GM23338 (cell line): Measurements from ENCODE around the gene SRRM2. TPM values are rescaled to one million over a fixed set of nuclear protein-coding genes. Genes with fewer than 3 reads are reported as not detected.

Source experiments
- ATAC-seq: fragments of 200-7000 bp; cut with Tn5 transposase; 3 replicates; pipeline ENCODE4 v1.9.1; 2020
- DNase-seq: peaks from one replicate; pipeline ENCODE4 v3.0.0-alpha.2; 2015; ENCODE audit warnings: low spot score
- H2AFZ ChIP-seq: fragments of 200-600 bp; sonication (generic); 2 replicates; pipeline ENCODE4 v1.8.0; 2016; ENCODE audit warnings: antibody characterized with exemption, mild to moderate bottlenecking, moderate library complexity
- H3F3A ChIP-seq: fragments of 200-600 bp; sonication (generic); replicated peaks from 2 replicates; pipeline ENCODE4 v1.8.0; 2017; ENCODE audit warnings: antibody characterized with exemption, mixed run types, low read depth
- H3K27ac ChIP-seq: fragments of 200-600 bp; sonication (generic); 2 replicates; pipeline ENCODE4 v1.6.1; 2016; ENCODE audit warnings: low read depth
- H3K27me3 ChIP-seq: fragments of 200-600 bp; sonication (generic); 2 replicates; pipeline ENCODE4 v1.8.0; 2016; ENCODE audit warnings: mild to moderate bottlenecking, mixed run types, moderate library complexity; ENCODE audit not compliant: insufficient read depth
- H3K36me3 ChIP-seq: fragments of 200-600 bp; sonication (generic); 2 replicates; pipeline ENCODE4 v1.8.0; 2016; ENCODE audit warnings: mild to moderate bottlenecking; ENCODE audit not compliant: insufficient read depth
- H3K4me1 ChIP-seq: fragments of 200-600 bp; sonication (generic); 2 replicates; pipeline ENCODE4 v1.8.0; 2016; ENCODE audit warnings: mild to moderate bottlenecking, moderate library complexity; ENCODE audit not compliant: insufficient read depth
- H3K4me2 ChIP-seq: fragments of 200-600 bp; sonication (generic); 2 replicates; pipeline ENCODE4 v1.7.1; 2017; ENCODE audit warnings: mixed run types
- H3K4me3 ChIP-seq: fragments of 200-600 bp; sonication (generic); 2 replicates; pipeline ENCODE4 v1.6.1; 2016; ENCODE audit warnings: mixed run types
- H3K79me2 ChIP-seq: fragments of 200-600 bp; sonication (generic); replicated peaks from 2 replicates; pipeline ENCODE4 v1.8.0; 2017; ENCODE audit warnings: mild to moderate bottlenecking; ENCODE audit not compliant: insufficient read depth
- H3K9me2 ChIP-seq: fragments of 200-600 bp; sonication (generic); 2 replicates; pipeline ENCODE4 v1.8.0; 2017; ENCODE audit not compliant: insufficient read depth
- H4K20me1 ChIP-seq: fragments of 200-600 bp; sonication (generic); replicated peaks from 2 replicates; pipeline ENCODE4 v1.8.0; 2017; ENCODE audit warnings: mild to moderate bottlenecking; ENCODE audit not compliant: insufficient read depth
- H3K27ac Mint-ChIP-seq: 2 replicates; pipeline ENCODE4 v1.8.0; 2020; ENCODE audit warnings: inconsistent platforms, mild to moderate bottlenecking, moderate library complexity, mixed read lengths
- H3K27me3 Mint-ChIP-seq: 3 replicates; pipeline ENCODE4 v1.8.0; 2022; ENCODE audit warnings: low read depth, mild to moderate bottlenecking, moderate library complexity, mixed read lengths, inconsistent platforms; ENCODE audit not compliant: insufficient read depth, poor library complexity
- H3K36me3 Mint-ChIP-seq: 3 replicates; pipeline ENCODE4 v1.8.0; 2021; ENCODE audit warnings: low read depth, mild to moderate bottlenecking, inconsistent platforms, moderate library complexity, mixed read lengths
- H3K4me1 Mint-ChIP-seq: 3 replicates; pipeline ENCODE4 v1.8.0; 2020; ENCODE audit warnings: mild to moderate bottlenecking, inconsistent platforms, mixed read lengths
- H3K4me3 Mint-ChIP-seq: 3 replicates; pipeline ENCODE4 v1.8.0; 2021; ENCODE audit warnings: moderate library complexity, mild to moderate bottlenecking, inconsistent platforms, mixed read lengths
- H3K9me3 Mint-ChIP-seq: 3 replicates; pipeline ENCODE4 v1.8.0; 2020; ENCODE audit warnings: moderate library complexity, mild to moderate bottlenecking, inconsistent platforms, mixed read lengths
- CREB1 ChIP-seq: fragments of 250-450 bp; sonication (Bioruptor Pico); IDR thresholded peaks from 2 replicates; pipeline ENCODE4 v1.5.0; 2020; ENCODE audit warnings: low read depth, mild to moderate bottlenecking, moderate library complexity
- EZH2 ChIP-seq: fragments of 200-600 bp; sonication (generic); IDR thresholded peaks from one replicate; pipeline ENCODE4 v1.8.0; 2017; ENCODE audit warnings: antibody characterized with exemption, mild to moderate bottlenecking, low read depth; ENCODE audit not compliant: unreplicated experiment
- EZH2phosphoT487 ChIP-seq: fragments of 200-600 bp; sonication (generic); IDR thresholded peaks from one replicate; pipeline ENCODE4 v1.8.1; 2018; ENCODE audit warnings: antibody characterized with exemption; ENCODE audit not compliant: unreplicated experiment
- JUNB ChIP-seq: IDR thresholded peaks from one replicate; pipeline ENCODE4 v1.6.1; 2016; ENCODE audit warnings: antibody characterized with exemption; ENCODE audit not compliant: unreplicated experiment
- NANOG ChIP-seq: IDR thresholded peaks from 2 replicates; pipeline ENCODE4 v1.6.1; 2016; ENCODE audit warnings: antibody characterized with exemption, borderline replicate concordance
- STAT1 ChIP-seq: IDR thresholded peaks from one replicate; pipeline ENCODE4 v1.6.1; 2016; ENCODE audit warnings: antibody characterized with exemption; ENCODE audit not compliant: unreplicated experiment
- ZNF114 ChIP-seq: fragments of 250-450 bp; sonication (Bioruptor Pico); IDR thresholded peaks from 2 replicates; pipeline ENCODE4 v1.5.0; 2020; ENCODE audit warnings: mild to moderate bottlenecking, moderate library complexity
- polyA plus RNA-seq: library from polyadenylated mRNA; unstranded; fragments of >200 nt; fragmentation: Nextera tagmentation; extraction: Ambion mirVana; gene quantifications from 2 replicates; pipeline ENCODE4 v1.2.1, GENCODE V29; 2016
- total RNA-seq: library from RNA; depleted of rRNA; stranded (reverse); fragments of >200 nt; shearing (Covaris generic); gene quantifications from 2 replicates; pipeline ENCODE4 v1.2.3, GENCODE V29; 2014
- TF ChIP-seq, protein P1 (sequence below): IDR thresholded peaks from one replicate; pipeline ENCODE4 v1.6.1; 2018; ENCODE audit warnings: antibody characterized with exemption; ENCODE audit not compliant: unreplicated experiment
- TF ChIP-seq, protein P2 (sequence below), 2 experiments: fragments of 200-600 bp in 1 of 2; sonication (generic) in 1 of 2; conservative IDR thresholded peaks; 2 replicates each; pipeline versions ENCODE4 v1.5.1 to v1.6.1; 2016 to 2017; ENCODE audit warnings: antibody characterized with exemption in 2 of 2, low read depth in 2 of 2, mild to moderate bottlenecking in 2 of 2, moderate library complexity in 1 of 2
- TF ChIP-seq, protein P3 (sequence below): IDR thresholded peaks from 2 replicates; pipeline ENCODE4 v1.6.1; 2016; ENCODE audit warnings: antibody characterized with exemption
- TF ChIP-seq, protein P4 (sequence below): fragments of 250-450 bp; sonication (Bioruptor Pico); IDR thresholded peaks from 2 replicates; pipeline ENCODE4 v1.5.0; 2020; ENCODE audit warnings: mild to moderate bottlenecking, moderate library complexity

SRRM2 gene
- total and polyA plus RNA-seq, 2 experiments from 2014 or later: 308 to 893 TPM

DNA sequence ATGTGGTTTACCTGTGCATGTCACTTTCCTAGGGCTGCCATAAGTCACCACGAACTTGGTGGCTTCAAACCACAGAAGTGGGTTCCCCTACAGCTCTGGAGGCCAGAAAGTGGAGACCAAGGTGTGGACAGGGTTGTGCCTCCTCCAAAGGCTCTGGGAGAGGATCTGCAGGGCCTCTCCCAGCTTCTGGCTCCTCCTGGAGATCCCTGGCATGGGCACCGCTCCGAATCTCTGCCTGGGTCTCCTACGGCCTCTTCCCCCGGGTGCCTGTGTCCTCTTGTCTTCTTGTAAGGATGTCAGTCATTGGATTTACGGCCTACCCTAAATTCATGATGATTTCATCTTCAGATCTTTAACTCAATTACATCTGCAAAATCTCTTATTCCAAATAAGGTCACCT is 2.5 kb upstream of the SRRM2 start:
- H3K4me3 Mint-ChIP-seq: peak overlapping the region; percentile 93
- H3K27ac Mint-ChIP-seq: no peak overlapping the region
- peaks cover 13% of the 10 kb centered on the region for H3K27me3 Mint-ChIP-seq
- Histone ChIP-seq H2AFZ (no peak overlapping the region), H3K27ac (peak overlapping the region; percentile 100; the same call in 1 of the 2 replicates), H3K4me3 (no peak overlapping the region), H3K4me1 (peaks cover 23% of the 10 kb centered on the region), H3F3A (peaks cover 33% of the 10 kb centered on the region), H3K4me2 (no peak overlapping the region), H4K20me1 (peaks cover 12% of the 10 kb centered on the region), H3K27me3 (no peaks in the 10 kb centered on the region), H3K9me2 (no peaks in the 10 kb centered on the region), H3K79me2 (peaks cover 36% of the 10 kb centered on the region), H3K36me3 (no peaks in the 10 kb centered on the region)
- H3K9me3 Mint-ChIP-seq: no peaks in the 10 kb centered on the region; the same call in 2 of the 3 replicates
- H3K36me3 Mint-ChIP-seq: peaks cover 29% of the 10 kb centered on the region
- DNase-seq (no peak), ATAC-seq (no peak)
- TF ChIP-seq, protein P1, sequence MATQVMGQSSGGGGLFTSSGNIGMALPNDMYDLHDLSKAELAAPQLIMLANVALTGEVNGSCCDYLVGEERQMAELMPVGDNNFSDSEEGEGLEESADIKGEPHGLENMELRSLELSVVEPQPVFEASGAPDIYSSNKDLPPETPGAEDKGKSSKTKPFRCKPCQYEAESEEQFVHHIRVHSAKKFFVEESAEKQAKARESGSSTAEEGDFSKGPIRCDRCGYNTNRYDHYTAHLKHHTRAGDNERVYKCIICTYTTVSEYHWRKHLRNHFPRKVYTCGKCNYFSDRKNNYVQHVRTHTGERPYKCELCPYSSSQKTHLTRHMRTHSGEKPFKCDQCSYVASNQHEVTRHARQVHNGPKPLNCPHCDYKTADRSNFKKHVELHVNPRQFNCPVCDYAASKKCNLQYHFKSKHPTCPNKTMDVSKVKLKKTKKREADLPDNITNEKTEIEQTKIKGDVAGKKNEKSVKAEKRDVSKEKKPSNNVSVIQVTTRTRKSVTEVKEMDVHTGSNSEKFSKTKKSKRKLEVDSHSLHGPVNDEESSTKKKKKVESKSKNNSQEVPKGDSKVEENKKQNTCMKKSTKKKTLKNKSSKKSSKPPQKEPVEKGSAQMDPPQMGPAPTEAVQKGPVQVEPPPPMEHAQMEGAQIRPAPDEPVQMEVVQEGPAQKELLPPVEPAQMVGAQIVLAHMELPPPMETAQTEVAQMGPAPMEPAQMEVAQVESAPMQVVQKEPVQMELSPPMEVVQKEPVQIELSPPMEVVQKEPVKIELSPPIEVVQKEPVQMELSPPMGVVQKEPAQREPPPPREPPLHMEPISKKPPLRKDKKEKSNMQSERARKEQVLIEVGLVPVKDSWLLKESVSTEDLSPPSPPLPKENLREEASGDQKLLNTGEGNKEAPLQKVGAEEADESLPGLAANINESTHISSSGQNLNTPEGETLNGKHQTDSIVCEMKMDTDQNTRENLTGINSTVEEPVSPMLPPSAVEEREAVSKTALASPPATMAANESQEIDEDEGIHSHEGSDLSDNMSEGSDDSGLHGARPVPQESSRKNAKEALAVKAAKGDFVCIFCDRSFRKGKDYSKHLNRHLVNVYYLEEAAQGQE: no peak
- TF ChIP-seq, protein P2, sequence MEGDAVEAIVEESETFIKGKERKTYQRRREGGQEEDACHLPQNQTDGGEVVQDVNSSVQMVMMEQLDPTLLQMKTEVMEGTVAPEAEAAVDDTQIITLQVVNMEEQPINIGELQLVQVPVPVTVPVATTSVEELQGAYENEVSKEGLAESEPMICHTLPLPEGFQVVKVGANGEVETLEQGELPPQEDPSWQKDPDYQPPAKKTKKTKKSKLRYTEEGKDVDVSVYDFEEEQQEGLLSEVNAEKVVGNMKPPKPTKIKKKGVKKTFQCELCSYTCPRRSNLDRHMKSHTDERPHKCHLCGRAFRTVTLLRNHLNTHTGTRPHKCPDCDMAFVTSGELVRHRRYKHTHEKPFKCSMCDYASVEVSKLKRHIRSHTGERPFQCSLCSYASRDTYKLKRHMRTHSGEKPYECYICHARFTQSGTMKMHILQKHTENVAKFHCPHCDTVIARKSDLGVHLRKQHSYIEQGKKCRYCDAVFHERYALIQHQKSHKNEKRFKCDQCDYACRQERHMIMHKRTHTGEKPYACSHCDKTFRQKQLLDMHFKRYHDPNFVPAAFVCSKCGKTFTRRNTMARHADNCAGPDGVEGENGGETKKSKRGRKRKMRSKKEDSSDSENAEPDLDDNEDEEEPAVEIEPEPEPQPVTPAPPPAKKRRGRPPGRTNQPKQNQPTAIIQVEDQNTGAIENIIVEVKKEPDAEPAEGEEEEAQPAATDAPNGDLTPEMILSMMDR (conservative IDR thresholded peaks at IDR 0.05; ENCODE audit: low read depth in 2 of 2): no peak
- TF ChIP-seq JUNB (no peak), EZH2 (no peak), NANOG (no peak), EZH2phosphoT487 (no peak), CREB1 (CRISPR knock-in tag) (no peak), ZNF114 (CRISPR knock-in tag) (no peak), STAT1 (no peak)
- TF ChIP-seq, protein P3, sequence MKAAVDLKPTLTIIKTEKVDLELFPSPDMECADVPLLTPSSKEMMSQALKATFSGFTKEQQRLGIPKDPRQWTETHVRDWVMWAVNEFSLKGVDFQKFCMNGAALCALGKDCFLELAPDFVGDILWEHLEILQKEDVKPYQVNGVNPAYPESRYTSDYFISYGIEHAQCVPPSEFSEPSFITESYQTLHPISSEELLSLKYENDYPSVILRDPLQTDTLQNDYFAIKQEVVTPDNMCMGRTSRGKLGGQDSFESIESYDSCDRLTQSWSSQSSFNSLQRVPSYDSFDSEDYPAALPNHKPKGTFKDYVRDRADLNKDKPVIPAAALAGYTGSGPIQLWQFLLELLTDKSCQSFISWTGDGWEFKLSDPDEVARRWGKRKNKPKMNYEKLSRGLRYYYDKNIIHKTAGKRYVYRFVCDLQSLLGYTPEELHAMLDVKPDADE: no peak
- TF ChIP-seq, protein P4, sequence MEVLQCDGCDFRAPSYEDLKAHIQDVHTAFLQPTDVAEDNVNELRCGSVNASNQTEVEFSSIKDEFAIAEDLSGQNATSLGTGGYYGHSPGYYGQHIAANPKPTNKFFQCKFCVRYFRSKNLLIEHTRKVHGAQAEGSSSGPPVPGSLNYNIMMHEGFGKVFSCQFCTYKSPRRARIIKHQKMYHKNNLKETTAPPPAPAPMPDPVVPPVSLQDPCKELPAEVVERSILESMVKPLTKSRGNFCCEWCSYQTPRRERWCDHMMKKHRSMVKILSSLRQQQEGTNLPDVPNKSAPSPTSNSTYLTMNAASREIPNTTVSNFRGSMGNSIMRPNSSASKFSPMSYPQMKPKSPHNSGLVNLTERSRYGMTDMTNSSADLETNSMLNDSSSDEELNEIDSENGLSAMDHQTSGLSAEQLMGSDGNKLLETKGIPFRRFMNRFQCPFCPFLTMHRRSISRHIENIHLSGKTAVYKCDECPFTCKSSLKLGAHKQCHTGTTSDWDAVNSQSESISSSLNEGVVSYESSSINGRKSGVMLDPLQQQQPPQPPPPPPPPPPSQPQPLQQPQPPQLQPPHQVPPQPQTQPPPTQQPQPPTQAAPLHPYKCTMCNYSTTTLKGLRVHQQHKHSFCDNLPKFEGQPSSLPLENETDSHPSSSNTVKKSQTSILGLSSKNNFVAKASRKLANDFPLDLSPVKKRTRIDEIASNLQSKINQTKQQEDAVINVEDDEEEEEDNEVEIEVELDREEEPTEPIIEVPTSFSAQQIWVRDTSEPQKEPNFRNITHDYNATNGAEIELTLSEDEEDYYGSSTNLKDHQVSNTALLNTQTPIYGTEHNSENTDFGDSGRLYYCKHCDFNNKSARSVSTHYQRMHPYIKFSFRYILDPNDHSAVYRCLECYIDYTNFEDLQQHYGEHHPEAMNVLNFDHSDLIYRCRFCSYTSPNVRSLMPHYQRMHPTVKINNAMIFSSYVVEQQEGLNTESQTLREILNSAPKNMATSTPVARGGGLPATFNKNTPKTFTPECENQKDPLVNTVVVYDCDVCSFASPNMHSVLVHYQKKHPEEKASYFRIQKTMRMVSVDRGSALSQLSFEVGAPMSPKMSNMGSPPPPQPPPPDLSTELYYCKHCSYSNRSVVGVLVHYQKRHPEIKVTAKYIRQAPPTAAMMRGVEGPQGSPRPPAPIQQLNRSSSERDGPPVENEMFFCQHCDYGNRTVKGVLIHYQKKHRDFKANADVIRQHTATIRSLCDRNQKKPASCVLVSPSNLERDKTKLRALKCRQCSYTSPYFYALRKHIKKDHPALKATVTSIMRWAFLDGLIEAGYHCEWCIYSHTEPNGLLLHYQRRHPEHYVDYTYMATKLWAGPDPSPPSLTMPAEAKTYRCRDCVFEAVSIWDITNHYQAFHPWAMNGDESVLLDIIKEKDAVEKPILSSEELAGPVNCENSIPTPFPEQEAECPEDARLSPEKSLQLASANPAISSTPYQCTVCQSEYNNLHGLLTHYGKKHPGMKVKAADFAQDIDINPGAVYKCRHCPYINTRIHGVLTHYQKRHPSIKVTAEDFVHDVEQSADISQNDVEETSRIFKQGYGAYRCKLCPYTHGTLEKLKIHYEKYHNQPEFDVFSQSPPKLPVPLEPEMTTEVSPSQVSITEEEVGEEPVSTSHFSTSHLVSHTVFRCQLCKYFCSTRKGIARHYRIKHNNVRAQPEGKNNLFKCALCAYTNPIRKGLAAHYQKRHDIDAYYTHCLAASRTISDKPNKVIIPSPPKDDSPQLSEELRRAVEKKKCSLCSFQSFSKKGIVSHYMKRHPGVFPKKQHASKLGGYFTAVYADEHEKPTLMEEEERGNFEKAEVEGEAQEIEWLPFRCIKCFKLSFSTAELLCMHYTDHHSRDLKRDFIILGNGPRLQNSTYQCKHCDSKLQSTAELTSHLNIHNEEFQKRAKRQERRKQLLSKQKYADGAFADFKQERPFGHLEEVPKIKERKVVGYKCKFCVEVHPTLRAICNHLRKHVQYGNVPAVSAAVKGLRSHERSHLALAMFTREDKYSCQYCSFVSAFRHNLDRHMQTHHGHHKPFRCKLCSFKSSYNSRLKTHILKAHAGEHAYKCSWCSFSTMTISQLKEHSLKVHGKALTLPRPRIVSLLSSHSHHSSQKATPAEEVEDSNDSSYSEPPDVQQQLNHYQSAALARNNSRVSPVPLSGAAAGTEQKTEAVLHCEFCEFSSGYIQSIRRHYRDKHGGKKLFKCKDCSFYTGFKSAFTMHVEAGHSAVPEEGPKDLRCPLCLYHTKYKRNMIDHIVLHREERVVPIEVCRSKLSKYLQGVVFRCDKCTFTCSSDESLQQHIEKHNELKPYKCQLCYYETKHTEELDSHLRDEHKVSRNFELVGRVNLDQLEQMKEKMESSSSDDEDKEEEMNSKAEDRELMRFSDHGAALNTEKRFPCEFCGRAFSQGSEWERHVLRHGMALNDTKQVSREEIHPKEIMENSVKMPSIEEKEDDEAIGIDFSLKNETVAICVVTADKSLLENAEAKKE (CRISPR knock-in tag): no peak
- peaks cover 19% of the 10 kb centered on the region for H3K4me1 Mint-ChIP-seq
